MCF 10A (cell line): ENCODE results near the gene DUOXA1. TPM values are rescaled to one million over a fixed set of nuclear protein-coding genes. Genes with fewer than 3 reads are reported as not detected.

Experiments used
- BruUV-seq: library from RNA; stranded (reverse); fragments of 400-500 nt; replicated peaks from 2 replicates; lab custom pipeline; 2021; lab: Mats Ljungman, UMichigan
- CTCF ChIA-PET: fragments of 300-600 bp; sonication (Branson Sonifier 250); formaldehyde crosslinking; extraction: SDS; loops from one replicate; lab custom pipeline; 2021; ENCODE audit warnings: antibody characterized with exemption, inconsistent platforms; lab: Yijun Ruan, JAX
- POLR2A ChIA-PET: fragments of 300-600, 350-650 bp; sonication (Branson Sonifier 250); formaldehyde crosslinking; extraction: SDS; loops from one replicate; lab custom pipeline; 2020; ENCODE audit warnings: antibody characterized with exemption, inconsistent platforms; lab: Yijun Ruan, JAX
- DNase-seq: peaks from one replicate; pipeline ENCODE4 v3.0.0-alpha.2; 2018; ENCODE audit not compliant: unreplicated experiment
- H3K27ac Mint-ChIP-seq: one replicate; pipeline ENCODE4 v1.8.0; 2022; ENCODE audit warnings: mild to moderate bottlenecking, low read depth, mixed read lengths; ENCODE audit not compliant: unreplicated experiment
- H3K27me3 Mint-ChIP-seq: one replicate; pipeline ENCODE4 v1.8.0; 2022; ENCODE audit warnings: mixed read lengths; ENCODE audit not compliant: insufficient read depth, unreplicated experiment
- H3K36me3 Mint-ChIP-seq: one replicate; pipeline ENCODE4 v1.8.0; 2022; ENCODE audit warnings: mild to moderate bottlenecking, moderate library complexity, mixed read lengths; ENCODE audit not compliant: insufficient read depth, unreplicated experiment
- H3K4me1 Mint-ChIP-seq: one replicate; pipeline ENCODE4 v1.8.0; 2022; ENCODE audit warnings: mixed read lengths; ENCODE audit not compliant: insufficient read depth, unreplicated experiment
- H3K4me3 Mint-ChIP-seq: one replicate; pipeline ENCODE4 v1.8.0; 2022; ENCODE audit warnings: mild to moderate bottlenecking, moderate library complexity, mixed read lengths; ENCODE audit not compliant: unreplicated experiment
- H3K9me3 Mint-ChIP-seq: one replicate; pipeline ENCODE4 v1.8.0; 2022; ENCODE audit warnings: mixed read lengths; ENCODE audit not compliant: unreplicated experiment
- CTCF ChIP-seq: fragments of 200-600 bp; IDR thresholded peaks from one replicate; pipeline ENCODE4 v1.8.0; 2022; ENCODE audit warnings: antibody characterized with exemption, mild to moderate bottlenecking; ENCODE audit not compliant: unreplicated experiment
- intact Hi-C: fragments of 100-400 bp; cut with micrococcal nuclease; formaldehyde crosslinking; loops from 2 replicates; pipeline ENCODE4 v1.14.1; 2022
- total RNA-seq: library from RNA; stranded (reverse); gene quantifications from 2 replicates; pipeline ENCODE4 v1.2.3, GENCODE V29; 2022

Gene DUOXA1
- total RNA-seq, 1 experiment from 2014 or later = 1.3 TPM

GRCh38 chr15:45130291-45131000 is 767 bp upstream of the DUOXA1 start:
- BruUV-seq = no TSS peak
- Mint-ChIP-seq H3K27ac (peak overlapping the region; percentile 29), H3K4me1 (peaks cover 17% of the 10 kb centered on the region), H3K4me3 (peak overlapping the region; percentile 70), H3K36me3 (peaks cover 6% of the 10 kb centered on the region), H3K27me3 (peaks cover 12% of the 10 kb centered on the region), H3K9me3 (no peaks in the 10 kb centered on the region)
- no peak for DNase-seq
- no peak for TF ChIP-seq CTCF
- ChIA-PET CTCF (interaction anchor here (0.6 to 3.5 kb wide), 8 partner anchors 9 to 300 kb away, joined by 3 to 11 read pairs (median 4); no protein-coding TSS in a partner anchor), POLR2A (interaction anchor here (0.6 to 1.5 kb wide), 8 partner anchors 16 to 149 kb away, joined by 3 to 9 read pairs (median 6); no protein-coding TSS in a partner anchor)
- intact Hi-C loops = no loop called here

GRCh38 chr15:45128971-45129639 is 574 bp downstream of the DUOXA1 start:
- Mint-ChIP-seq H3K9me3 (no peaks in the 10 kb centered on the region), H3K4me1 (peaks cover 17% of the 10 kb centered on the region), H3K27me3 (peaks cover 21% of the 10 kb centered on the region), H3K36me3 (peaks cover 2% of the 10 kb centered on the region), H3K27ac (no peak overlapping the region), H3K4me3 (peak overlapping the region; percentile 70)
- CTCF ChIA-PET = interaction anchor here (1.4 kb wide), 1 partner anchor 8 kb away, joined by 6 read pairs; no protein-coding TSS in a partner anchor
- POLR2A ChIA-PET = interaction anchor here (1.1 to 1.3 kb wide), 3 partner anchors 27 to 273 kb away, joined by 3 to 9 read pairs (median 3); a partner anchor contains a TSS
- TF ChIP-seq CTCF = no peak
- no peak for DNase-seq
- intact Hi-C loops = loop anchor here (5.0 kb wide), 1 partner anchor 328 kb away; no protein-coding TSS in a partner anchor
- no TSS peak for BruUV-seq

- Mint-ChIP-seq H3K27ac (no peak overlapping the region), H3K4me3 (no peak overlapping the region), H3K27me3 (peaks cover 21% of the 10 kb centered on the region), H3K9me3 (no peaks in the 10 kb centered on the region), H3K4me1 (peaks cover 11% of the 10 kb centered on the region), H3K36me3 (no peaks in the 10 kb centered on the region)
- peak; percentile 63 for DNase-seq
- TF ChIP-seq CTCF = peak; percentile 70
- intact Hi-C loops = loop anchor here (1.0 to 5.0 kb wide), 6 partner anchors 32 to 331 kb away; no protein-coding TSS in a partner anchor
- BruUV-seq = no TSS peak
- ChIA-PET POLR2A (interaction anchor here (0.6 to 1.9 kb wide), 8 partner anchors 9 to 161 kb away, joined by 3 to 8 read pairs (median 3); no protein-coding TSS in a partner anchor), CTCF (interaction anchor here (0.5 to 6.5 kb wide), 32 partner anchors 9 to 430 kb away, joined by 3 to 93 read pairs (median 4); partner anchors contain the start of gene DUOXA2)
Observed at GRCh38 chr15:45126535-45127158, 3.0 kb downstream of the DUOXA1 start.
